Sciatic nerve (tissue), 2 donors: ENCODE measurements around the gene ACTBL2. TPM values are rescaled to one million over a fixed set of nuclear protein-coding genes. Genes with fewer than 3 reads are reported as not detected.

Experiments
- ATAC-seq: fragments of 200-7000 bp; cut with Tn5 transposase; one replicate; pipeline ENCODE4 v1.9.1; 2020; ENCODE audit warnings: mild to moderate bottlenecking, moderate library complexity
- DNase-seq: peaks from one replicate; pipeline ENCODE4 v3.0.0-alpha.2; 2020; ENCODE audit warnings: low spot score
- intact Hi-C: fragments of 100-400 bp; cut with DNase I; formaldehyde crosslinking; loops from one replicate; pipeline ENCODE4 v1.14.2; 2022
- total RNA-seq: library from RNA; stranded (reverse); fragmentation: NEBNext Ultra II Directional; extraction: Animal tissue kit (Norgen Biotek cat#: 25700); gene quantifications from one replicate; pipeline ENCODE4 v1.2.1, GENCODE V29; 2021
- donor health status: DM: no; HTN: no; CAD: no.
- donor health status: DM: no; HTN: no; CAD: no.

The ACTBL2 gene
- total RNA-seq, 1 donor from 2014 or later = not detected

GRCh38 chr5:57454896-57455295, 27.7 kb downstream of the ACTBL2 start:
- intact Hi-C loops = no loop called here
- no peak for DNase-seq
- ATAC-seq = no peak

GRCh38 chr5:57453728-57454127, 28.9 kb downstream of the ACTBL2 start:
- no peak for ATAC-seq
- intact Hi-C loops = no loop called here
- DNase-seq = no peak

- DNase-seq (no peak), ATAC-seq (peak; percentile 57)
- intact Hi-C loops = no loop called here
These were observed 29.7 kb downstream of the ACTBL2 start for GRCh38 chr5:57452885-57453284.

- intact Hi-C loops = no loop called here
- no peak for DNase-seq
- ATAC-seq = peak; percentile 25
These were observed 31.4 kb downstream of the ACTBL2 start for GRCh38 chr5:57450991-57451876.

- ATAC-seq = peak; percentile 9
- intact Hi-C loops = no loop called here
- no peak for DNase-seq
These were observed 33.9 kb downstream of the ACTBL2 start for GRCh38 chr5:57448751-57449150.

- intact Hi-C loops = no loop called here
- no peak for DNase-seq
These were observed 34.3 kb downstream of the ACTBL2 start for GRCh38 chr5:57448287-57448686.

GRCh38 chr5:57447658-57448057, 35.0 kb downstream of the ACTBL2 start:
- ATAC-seq = no peak
- intact Hi-C loops = no loop called here
- no peak for DNase-seq

More at GRCh38 chr5:57448287-57448686, 34.3 kb downstream of the ACTBL2 start:
- ATAC-seq = peak; percentile 68

GRCh38 chr5:57446966-57447365, 35.6 kb downstream of the ACTBL2 start:
- no peak for DNase-seq
- ATAC-seq = no peak
- intact Hi-C loops = no loop called here

- ATAC-seq (no peak), DNase-seq (no peak)
- intact Hi-C loops = no loop called here
These were observed 36.9 kb downstream of the ACTBL2 start for GRCh38 chr5:57445705-57446037.

GRCh38 chr5:57445006-57445704, 37.5 kb downstream of the ACTBL2 start:
- intact Hi-C loops = no loop called here
- no peak for ATAC-seq

GRCh38 chr5:57442080-57442839, 40.4 kb downstream of the ACTBL2 start:
- no peak for DNase-seq
- peak; percentile 65 for ATAC-seq
- intact Hi-C loops = no loop called here

More at GRCh38 chr5:57445006-57445704, 37.5 kb downstream of the ACTBL2 start:
- DNase-seq = no peak

GRCh38 chr5:57441557-57441956, 41.1 kb downstream of the ACTBL2 start:
- intact Hi-C loops = no loop called here
- ATAC-seq (peak; percentile 59), DNase-seq (no peak)

GRCh38 chr5:57439601-57440000, 43.0 kb downstream of the ACTBL2 start:
- intact Hi-C loops = no loop called here
- ATAC-seq (no peak), DNase-seq (no peak)

GRCh38 chr5:57437976-57438805, 44.4 kb downstream of the ACTBL2 start:
- intact Hi-C loops = no loop called here
- ATAC-seq (no peak), DNase-seq (no peak)

- intact Hi-C loops = no loop called here
- ATAC-seq = no peak
- no peak for DNase-seq
These were observed 46.0 kb downstream of the ACTBL2 start for GRCh38 chr5:57436586-57436985.

GRCh38 chr5:57435701-57436134, 46.9 kb downstream of the ACTBL2 start:
- no peak for ATAC-seq

GRCh38 chr5:57434683-57435082, 47.9 kb downstream of the ACTBL2 start:
- no peak for DNase-seq
- intact Hi-C loops = no loop called here
- no peak for ATAC-seq

More at GRCh38 chr5:57435701-57436134, 46.9 kb downstream of the ACTBL2 start:
- intact Hi-C loops = no loop called here
- DNase-seq = no peak

GRCh38 chr5:57434227-57434640, 48.4 kb downstream of the ACTBL2 start:
- DNase-seq (no peak), ATAC-seq (no peak)
- intact Hi-C loops = no loop called here

GRCh38 chr5:57432876-57433275, 49.7 kb downstream of the ACTBL2 start:
- DNase-seq (no peak), ATAC-seq (no peak)
- intact Hi-C loops = no loop called here
